ENCODE measurements around the gene CAPN11.

GRCh38 chr6:44167567-44167966 is 8.9 kb downstream of the CAPN11 start:
- TF ChIP-seq POLR2AphosphoS5 (IDR thresholded peaks at IDR 0.05) (no peak), POLR2A (IDR thresholded peaks at IDR 0.05) (no peak), CTCF (IDR thresholded peaks at IDR 0.05) (no peak), EP300 (IDR thresholded peaks at IDR 0.05) (no peak)

Data from stomach (tissue), 4 donors.